CD4-positive, alpha-beta T cell treated with Interleukin-15 for 4 hours (primary cell): ENCODE results near the gene FPR1.

Experiments
- DNase-seq: peaks from one replicate; pipeline ENCODE4 v3.0.0-alpha.2; 2020; ENCODE audit warnings: low spot score

FPR1 gene

DNA sequence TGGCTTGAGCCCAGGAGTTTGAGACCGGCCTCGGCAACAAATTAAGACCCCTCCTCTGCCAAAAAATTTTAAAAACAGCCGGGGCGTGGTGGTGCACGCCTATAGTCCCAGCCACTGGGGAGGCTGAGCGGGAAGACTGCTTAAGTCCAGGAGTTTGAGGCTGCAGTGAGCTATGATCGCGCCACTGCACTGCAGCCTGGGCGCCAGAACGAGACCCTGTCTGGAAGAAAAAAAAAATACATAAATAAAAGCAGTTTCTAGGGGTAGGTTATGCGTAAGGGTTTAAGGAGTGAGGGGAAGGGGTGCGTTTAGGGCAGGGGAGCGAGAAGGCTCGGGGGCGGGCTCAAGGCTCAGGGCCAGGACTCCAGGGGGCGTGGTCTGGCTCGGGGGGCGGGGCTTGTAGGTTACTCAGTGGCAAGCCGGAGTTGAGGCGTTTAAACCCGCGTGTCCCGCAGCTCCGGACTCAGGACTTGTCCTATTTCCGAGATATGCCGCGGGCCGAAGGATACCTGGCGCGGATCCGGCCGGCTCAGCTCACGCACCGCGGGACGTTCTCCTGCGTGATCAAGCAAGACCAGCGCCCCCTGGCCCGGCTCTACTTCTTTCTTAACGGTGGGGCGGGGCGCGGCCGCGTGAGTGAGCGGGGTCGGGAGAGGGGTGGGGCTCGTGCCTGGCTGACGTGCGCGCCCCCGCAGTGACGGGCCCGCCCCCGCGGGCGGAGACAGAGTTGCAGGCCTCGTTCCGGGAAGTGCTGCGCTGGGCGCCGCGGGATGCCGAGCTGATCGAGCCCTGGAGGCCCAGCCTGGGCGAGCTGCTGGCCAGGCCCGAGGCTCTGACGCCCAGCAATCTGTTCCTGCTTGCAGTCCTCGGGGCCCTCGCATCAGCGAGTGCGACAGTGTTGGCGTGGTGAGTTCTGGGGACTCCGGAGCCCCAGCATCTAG, 47.8 kb downstream of the FPR1 start:
- DNase-seq = peak; percentile 95

DNA sequence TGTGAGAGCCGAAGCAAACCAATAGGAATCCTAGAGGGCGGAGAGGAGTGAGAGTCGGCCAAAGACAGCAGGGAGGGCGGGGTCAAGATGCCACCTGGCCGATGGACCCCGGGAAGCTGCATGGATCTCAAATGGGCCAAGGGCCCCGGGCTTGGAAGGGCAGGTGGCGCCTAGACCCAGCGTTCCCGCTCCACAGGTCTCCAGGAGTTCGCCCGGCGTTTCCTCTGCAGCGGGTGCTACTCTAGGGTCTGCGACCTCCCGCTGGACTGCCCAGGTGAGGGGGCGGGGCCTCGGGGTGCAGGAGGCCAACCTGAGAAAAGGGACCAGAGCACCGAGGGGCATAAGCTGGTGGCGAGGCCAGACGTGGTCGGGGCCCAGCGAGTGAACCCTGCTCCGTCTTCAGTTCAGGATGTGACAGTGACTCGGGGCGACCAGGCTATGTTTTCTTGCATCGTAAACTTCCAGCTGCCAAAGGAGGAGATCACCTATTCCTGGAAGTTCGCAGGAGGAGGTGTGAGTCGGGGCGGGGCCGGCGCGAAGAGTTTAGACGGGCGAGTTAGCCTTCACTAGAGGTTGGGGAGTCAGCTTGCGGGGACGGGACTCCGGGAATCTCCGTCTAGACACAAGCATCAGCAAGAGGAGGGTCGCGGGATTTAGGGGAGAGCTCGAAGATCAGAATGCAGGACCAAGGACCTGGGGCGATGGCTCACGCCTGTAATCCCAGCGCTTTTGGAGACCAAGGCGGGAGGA, 48.7 kb downstream of the FPR1 start:
- DNase-seq = no peak

DNA sequence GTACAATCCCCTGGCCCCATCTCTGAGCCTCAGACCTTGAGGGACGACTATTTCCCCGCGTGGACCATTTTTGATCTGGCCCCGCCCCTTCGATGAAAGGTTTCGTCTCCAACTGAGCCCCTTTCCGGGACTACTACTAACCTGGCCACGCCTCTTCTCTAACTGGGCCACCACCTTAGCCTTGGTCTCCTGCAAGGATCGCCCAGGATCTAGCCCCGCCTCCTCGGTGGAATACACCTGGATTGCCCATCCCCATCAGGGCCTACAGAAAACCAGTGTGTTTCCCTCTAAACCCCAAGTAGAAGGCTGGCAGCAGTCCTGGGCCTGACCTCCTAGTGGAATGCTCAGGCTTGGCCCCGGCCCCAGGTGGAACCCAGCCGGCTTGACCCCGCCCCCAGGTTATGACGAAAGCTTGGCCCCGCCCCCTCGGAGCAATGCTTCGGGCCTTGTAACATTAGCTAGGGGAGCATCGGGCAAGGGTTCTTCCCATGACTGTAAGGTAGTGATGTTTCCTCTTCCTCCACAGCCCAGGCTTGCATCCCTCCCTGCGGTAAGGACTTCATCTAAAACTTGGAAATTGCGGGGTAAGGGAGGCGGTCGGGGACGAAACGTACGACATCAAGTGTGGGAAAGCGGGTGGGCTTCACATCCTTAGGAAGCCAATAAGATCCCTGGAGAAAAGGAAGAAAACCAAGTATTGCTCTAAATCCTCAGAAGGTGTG, 49.4 kb downstream of the FPR1 start:
- DNase-seq = peak; percentile 13

DNA sequence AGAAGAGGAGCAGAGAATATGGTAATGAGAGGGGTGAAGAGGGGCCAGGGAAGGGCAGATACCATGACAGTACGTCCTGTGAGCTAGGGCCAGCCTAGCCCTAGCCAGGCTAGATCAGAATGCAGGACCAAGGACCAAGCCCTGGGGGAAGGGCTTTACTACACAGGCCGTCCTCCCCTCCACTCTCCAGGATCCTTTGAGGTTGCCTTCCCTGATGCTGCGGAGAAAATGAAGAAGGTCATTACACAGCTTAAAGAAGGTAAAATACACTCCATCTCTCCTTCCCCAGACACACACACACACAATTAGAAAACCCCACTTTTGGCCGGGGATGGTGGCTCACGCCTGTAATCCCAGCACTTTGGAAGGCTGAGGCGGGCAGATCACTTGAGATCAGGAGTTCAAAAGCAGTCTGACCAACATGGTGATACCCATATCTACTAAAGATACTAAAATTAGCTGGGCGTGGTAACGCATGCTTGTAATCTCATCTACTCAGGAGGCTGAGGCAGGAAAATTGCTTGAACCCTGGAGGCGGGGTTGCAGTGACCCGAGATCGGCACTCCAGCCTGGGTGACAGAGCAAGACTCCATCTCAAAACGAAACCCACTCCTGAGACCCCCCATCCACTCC, 50.1 kb downstream of the FPR1 start:
- no peak for DNase-seq

DNA sequence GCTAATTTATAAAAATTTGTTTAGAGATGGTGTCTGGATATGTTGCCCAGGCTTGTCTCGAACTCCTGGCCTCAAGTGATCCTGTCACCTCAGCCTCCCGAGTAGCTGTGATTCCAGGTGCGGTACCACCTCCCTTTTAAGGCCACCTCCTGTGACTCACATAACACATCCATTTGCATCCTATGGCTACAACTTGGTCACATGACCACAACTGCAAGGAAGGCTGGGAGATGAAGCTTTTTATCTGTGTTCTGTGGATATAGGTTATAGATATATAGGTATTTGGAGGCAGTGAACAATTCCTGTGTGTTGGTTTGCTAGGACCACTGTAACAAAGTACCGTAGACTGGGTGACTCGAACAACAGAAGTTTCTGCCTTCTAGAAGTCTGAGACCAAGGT, 52.5 kb downstream of the FPR1 start:
- no peak for DNase-seq

DNA sequence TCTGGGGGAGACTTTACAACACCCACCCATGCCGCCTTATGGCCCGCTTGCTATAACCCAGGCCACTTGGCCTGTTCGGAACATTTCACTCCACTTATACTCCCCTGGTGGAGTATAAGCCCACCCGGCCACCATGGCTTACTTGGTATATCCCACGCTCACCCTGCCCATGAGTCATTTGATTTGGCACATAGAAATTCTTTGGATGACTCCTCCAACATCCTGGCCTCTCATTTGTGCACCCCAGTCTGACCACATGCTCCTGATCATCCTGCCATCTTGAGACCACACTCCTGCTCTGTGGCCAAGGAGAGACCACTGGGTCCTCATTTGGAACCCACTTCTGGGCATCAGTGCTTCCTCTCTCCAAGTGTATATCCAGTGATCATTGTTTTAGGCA, 53.4 kb downstream of the FPR1 start:
- no peak for DNase-seq

DNA sequence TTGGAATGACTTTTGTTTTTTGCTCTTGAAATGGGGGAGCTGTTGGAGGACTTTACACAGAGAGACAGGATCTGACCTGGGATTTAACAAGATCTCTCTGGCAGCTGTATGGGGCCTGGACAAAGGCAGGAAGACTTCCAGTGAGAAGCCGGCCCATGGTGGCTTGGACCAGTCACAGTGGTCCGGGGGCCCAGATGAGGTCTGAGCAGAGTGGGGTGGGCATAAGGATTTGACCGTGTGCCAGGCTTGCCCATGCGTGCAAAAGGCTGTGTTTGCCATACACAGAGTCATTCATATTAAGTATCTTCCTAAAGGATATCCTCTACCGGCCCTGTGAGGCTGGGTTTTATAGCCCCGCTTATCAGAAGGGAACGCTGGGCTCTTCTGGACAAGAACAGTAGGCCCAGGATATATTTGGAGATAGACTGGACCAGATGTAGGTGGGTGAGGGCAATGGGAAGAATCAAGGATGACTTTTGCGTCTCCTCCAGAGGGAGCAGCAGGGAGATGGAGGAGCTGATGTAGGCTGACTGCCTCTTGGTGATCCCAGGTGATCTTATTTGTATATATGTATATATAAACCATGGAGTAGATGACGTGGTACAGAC, 54.4 kb downstream of the FPR1 start:
- no peak for DNase-seq

DNA sequence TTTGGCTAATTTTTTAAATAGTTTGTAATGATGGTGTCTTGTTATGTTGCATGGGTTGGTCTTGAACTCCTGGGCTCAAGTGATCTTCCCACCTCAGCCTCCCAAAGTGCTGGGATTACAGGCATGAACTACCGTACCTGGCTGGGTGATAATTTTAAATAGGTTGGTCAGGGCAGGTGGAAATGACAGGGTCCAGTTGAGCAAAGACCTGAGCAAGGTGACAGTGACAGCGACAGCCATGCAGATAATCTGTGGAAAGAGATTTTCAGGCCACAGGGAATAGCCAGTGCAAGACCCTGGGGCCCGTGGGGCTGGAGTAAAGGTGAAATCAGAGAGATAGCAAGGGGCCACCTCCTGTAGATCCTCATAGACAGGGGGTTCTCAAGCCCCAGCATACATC, 55.1 kb downstream of the FPR1 start:
- no peak for DNase-seq
